Measurements from ENCODE around the gene TMEM62.

TMEM62 gene

DNA sequence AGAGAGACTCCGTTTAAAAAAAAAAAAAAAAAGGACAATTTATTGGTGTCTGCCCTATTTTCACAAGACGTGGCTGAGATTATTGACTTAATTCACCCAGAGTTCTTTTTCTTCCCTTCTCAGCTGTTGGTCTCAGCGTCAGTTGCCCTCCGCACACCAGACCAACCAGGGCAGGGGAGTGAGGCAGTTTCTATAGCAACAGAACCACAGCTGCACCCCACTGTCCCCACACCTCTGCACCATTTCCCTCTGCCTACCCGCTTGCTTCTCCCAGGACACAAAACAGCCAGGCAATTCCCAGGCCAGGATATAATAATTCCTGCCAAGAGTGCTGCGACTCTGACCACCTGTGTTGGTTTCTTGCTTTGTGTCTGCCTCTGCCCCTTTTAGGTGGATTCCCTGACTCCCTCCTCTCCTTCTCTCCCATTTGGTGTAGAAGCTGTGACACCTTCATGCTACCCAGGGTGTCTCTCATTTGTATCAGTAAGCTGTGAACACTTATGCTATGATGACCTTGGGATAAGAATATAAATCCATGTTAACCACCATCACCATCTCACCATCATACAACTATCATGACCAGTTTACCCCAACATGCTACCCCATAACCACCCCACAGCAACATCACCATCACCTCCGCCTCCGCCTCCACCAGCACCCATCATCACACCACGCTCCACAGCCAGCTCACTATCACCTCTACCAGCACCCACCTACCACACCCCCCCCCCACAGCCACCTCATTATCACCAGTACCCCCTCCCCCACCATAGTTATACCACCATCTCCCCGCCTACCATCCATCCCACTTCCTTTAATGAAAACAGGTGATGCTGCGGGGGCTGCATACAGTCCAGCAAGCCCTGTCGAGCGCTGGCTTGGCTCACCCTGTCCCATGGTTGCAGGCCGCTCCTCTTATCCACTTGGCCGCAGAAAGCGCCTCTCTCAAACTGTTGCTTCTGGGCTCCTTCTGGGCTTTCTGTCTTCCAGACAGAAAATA is 86.8 kb downstream of the TMEM62 start:
- TF ChIP-seq EZH2phosphoT487 (IDR thresholded peaks at IDR 0.05; ENCODE audit: borderline replicate concordance, low read length), result no peak
- TF ChIP-seq, protein P1, sequence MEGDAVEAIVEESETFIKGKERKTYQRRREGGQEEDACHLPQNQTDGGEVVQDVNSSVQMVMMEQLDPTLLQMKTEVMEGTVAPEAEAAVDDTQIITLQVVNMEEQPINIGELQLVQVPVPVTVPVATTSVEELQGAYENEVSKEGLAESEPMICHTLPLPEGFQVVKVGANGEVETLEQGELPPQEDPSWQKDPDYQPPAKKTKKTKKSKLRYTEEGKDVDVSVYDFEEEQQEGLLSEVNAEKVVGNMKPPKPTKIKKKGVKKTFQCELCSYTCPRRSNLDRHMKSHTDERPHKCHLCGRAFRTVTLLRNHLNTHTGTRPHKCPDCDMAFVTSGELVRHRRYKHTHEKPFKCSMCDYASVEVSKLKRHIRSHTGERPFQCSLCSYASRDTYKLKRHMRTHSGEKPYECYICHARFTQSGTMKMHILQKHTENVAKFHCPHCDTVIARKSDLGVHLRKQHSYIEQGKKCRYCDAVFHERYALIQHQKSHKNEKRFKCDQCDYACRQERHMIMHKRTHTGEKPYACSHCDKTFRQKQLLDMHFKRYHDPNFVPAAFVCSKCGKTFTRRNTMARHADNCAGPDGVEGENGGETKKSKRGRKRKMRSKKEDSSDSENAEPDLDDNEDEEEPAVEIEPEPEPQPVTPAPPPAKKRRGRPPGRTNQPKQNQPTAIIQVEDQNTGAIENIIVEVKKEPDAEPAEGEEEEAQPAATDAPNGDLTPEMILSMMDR (IDR thresholded peaks at IDR 0.05; ENCODE audit: low read depth, low read length, poor library complexity, severe bottlenecking), result no peak
- Histone ChIP-seq H3K9me2 (replicated peaks; ENCODE audit: control insufficient read depth, low read length) (no peaks in the 10 kb centered on the region), H3K27ac (ENCODE audit: low read depth, low read length) (no peak overlapping the region), H3K4me2 (ENCODE audit: low read length) (no peak overlapping the region), H3K4me1 (ENCODE audit: control insufficient read depth, low read length) (no peaks in the 10 kb centered on the region), H3K9me3 (ENCODE audit: control insufficient read depth, insufficient read depth, low read length) (no peaks in the 10 kb centered on the region), H3K36me3 (ENCODE audit: control insufficient read depth, low read length) (no peaks in the 10 kb centered on the region), H4K20me1 (ENCODE audit: control insufficient read depth, insufficient read depth, low read depth, low read length) (no peaks in the 10 kb centered on the region), H3F3A (ENCODE audit: control insufficient read depth, insufficient read depth) (no peaks in the 10 kb centered on the region), H3K79me2 (ENCODE audit: control insufficient read depth, low read length) (no peaks in the 10 kb centered on the region), H3K27me3 (ENCODE audit: control insufficient read depth, low read length) (no peaks in the 10 kb centered on the region; the same call in 1 of the 2 replicates), H3K4me3 (ENCODE audit: low read length) (no peak overlapping the region)

DNA sequence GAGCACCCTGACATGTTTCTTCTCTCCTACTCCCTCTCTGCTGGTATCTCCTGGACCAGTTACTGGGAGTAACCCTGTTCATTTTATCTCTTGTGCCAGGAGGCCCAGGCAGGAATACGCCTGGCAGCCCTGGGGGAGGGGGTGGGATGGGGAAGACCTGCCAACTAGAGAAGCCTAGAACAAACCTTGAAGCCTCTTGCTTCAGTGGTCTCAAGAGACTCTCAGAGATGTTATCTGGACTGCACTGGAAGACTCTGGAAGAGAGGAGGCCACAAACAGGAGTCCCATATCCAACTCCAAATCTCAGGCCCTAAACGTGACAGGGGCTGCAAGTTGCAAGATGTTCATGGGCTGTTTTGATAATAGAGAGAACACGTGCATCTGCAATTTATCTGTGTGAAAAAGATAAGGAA is 87.6 kb downstream of the TMEM62 start, which contains the start of gene EPB42:
Gene EPB42, minus strand, starts transcription at position 28 of the 413 bp plus-strand sequence. CDS start 193 bp downstream, outside the sequence.
- Histone ChIP-seq H3K79me2 (ENCODE audit: control insufficient read depth, low read length) (no peaks in the 10 kb centered on the region), H4K20me1 (ENCODE audit: control insufficient read depth, insufficient read depth, low read depth, low read length) (no peaks in the 10 kb centered on the region), H3K9me3 (ENCODE audit: control insufficient read depth, insufficient read depth, low read length) (no peaks in the 10 kb centered on the region), H3F3A (ENCODE audit: control insufficient read depth, insufficient read depth) (no peaks in the 10 kb centered on the region), H3K9me2 (replicated peaks; ENCODE audit: control insufficient read depth, low read length) (no peaks in the 10 kb centered on the region), H3K4me3 (ENCODE audit: low read length) (no peak within 1 kb of the TSS), H3K4me2 (ENCODE audit: low read length) (no peak within 1 kb of the TSS), H3K27ac (ENCODE audit: low read depth, low read length) (no peak within 1 kb of the TSS), H3K27me3 (ENCODE audit: control insufficient read depth, low read length) (no peaks in the 10 kb centered on the region; the same call in 1 of the 2 replicates), H3K36me3 (ENCODE audit: control insufficient read depth, low read length) (no peaks in the 10 kb centered on the region), H3K4me1 (ENCODE audit: control insufficient read depth, low read length) (no peaks in the 10 kb centered on the region)
- no peak for TF ChIP-seq EZH2phosphoT487 (IDR thresholded peaks at IDR 0.05; ENCODE audit: borderline replicate concordance, low read length)
- TF ChIP-seq, protein P1 (IDR thresholded peaks at IDR 0.05; ENCODE audit: low read depth, low read length, poor library complexity, severe bottlenecking), result no peak

DNA sequence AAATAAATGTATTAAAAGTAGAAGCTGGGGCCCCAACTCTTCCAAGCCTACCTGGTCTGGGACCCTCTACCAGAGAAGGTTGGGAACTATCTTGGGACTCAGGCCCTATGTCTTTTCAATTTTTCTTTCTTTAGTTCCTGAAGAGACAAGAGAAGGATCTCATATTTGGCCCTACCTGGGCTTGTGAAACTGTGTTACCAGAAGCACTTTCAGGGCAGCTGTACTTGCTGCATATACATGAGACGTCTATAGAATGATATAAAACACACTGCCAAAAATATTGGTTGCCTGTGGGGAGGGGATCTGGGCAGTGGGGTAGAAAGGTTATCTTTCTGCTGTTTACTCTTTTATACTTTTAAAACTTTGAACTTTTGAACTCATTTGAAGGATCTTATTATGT is 88.0 kb downstream of the TMEM62 start:
- Histone ChIP-seq H3K36me3 (ENCODE audit: control insufficient read depth, low read length) (no peaks in the 10 kb centered on the region), H3F3A (ENCODE audit: control insufficient read depth, insufficient read depth) (no peaks in the 10 kb centered on the region), H3K27ac (ENCODE audit: low read depth, low read length) (no peak overlapping the region), H3K4me2 (ENCODE audit: low read length) (no peak overlapping the region), H3K79me2 (ENCODE audit: control insufficient read depth, low read length) (no peaks in the 10 kb centered on the region), H3K4me3 (ENCODE audit: low read length) (no peak overlapping the region), H3K4me1 (ENCODE audit: control insufficient read depth, low read length) (no peaks in the 10 kb centered on the region), H3K9me2 (replicated peaks; ENCODE audit: control insufficient read depth, low read length) (no peaks in the 10 kb centered on the region), H3K27me3 (ENCODE audit: control insufficient read depth, low read length) (no peaks in the 10 kb centered on the region; the same call in 1 of the 2 replicates), H4K20me1 (ENCODE audit: control insufficient read depth, insufficient read depth, low read depth, low read length) (no peaks in the 10 kb centered on the region), H3K9me3 (ENCODE audit: control insufficient read depth, insufficient read depth, low read length) (no peaks in the 10 kb centered on the region)
- TF ChIP-seq, protein P1 (IDR thresholded peaks at IDR 0.05; ENCODE audit: low read depth, low read length, poor library complexity, severe bottlenecking), result no peak
- TF ChIP-seq EZH2phosphoT487 (IDR thresholded peaks at IDR 0.05; ENCODE audit: borderline replicate concordance, low read length), result no peak
